Endodermal cell (in vitro differentiated cells): ENCODE results near the gene CPE. TPM values are rescaled to one million over a fixed set of nuclear protein-coding genes. Genes with fewer than 3 reads are reported as not detected.

Source experiments
- DNase-seq: peaks from one replicate; pipeline ENCODE4 v3.0.0-alpha.2; 2017
- H3K27ac ChIP-seq: 2 replicates; pipeline ENCODE4 v1.5.1; 2013; ENCODE audit warnings: mild to moderate bottlenecking, low read depth, low read length, moderate library complexity
- H3K27me3 ChIP-seq: 2 replicates; pipeline ENCODE4 v1.6.1; 2013; ENCODE audit warnings: mild to moderate bottlenecking, low read length, moderate library complexity; ENCODE audit not compliant: insufficient read depth, control insufficient read depth, poor library complexity, severe bottlenecking
- H3K36me3 ChIP-seq: 2 replicates; pipeline ENCODE4 v1.7.0; 2013; ENCODE audit warnings: mild to moderate bottlenecking, low read length, moderate library complexity; ENCODE audit not compliant: control insufficient read depth, insufficient read depth
- H3K4me1 ChIP-seq: one replicate; pipeline ENCODE4 v1.7.0; 2013; ENCODE audit warnings: low read length; ENCODE audit not compliant: control insufficient read depth, insufficient read depth
- H3K4me3 ChIP-seq: 2 replicates; pipeline ENCODE4 v1.5.1; 2013; ENCODE audit warnings: mild to moderate bottlenecking, low read length, moderate library complexity
- H3K9ac ChIP-seq: 2 replicates; pipeline ENCODE4 v1.6.1; 2013; ENCODE audit warnings: mild to moderate bottlenecking, low read length, moderate library complexity; ENCODE audit not compliant: poor library complexity, severe bottlenecking; ENCODE audit errors: extremely low read depth
- H3K9me3 ChIP-seq: 2 replicates; pipeline ENCODE4 v1.6.1; 2013; ENCODE audit warnings: mild to moderate bottlenecking, low read length, moderate library complexity; ENCODE audit not compliant: control insufficient read depth
- H3K27ac Mint-ChIP-seq: 2 replicates; pipeline ENCODE4 v1.8.0; 2020; ENCODE audit warnings: mixed read lengths
- H3K27me3 Mint-ChIP-seq: 2 replicates; pipeline ENCODE4 v1.8.0; 2021; ENCODE audit warnings: mild to moderate bottlenecking, mixed read lengths; ENCODE audit not compliant: insufficient read depth
- H3K36me3 Mint-ChIP-seq: 2 replicates; pipeline ENCODE4 v1.8.0; 2020; ENCODE audit warnings: low read depth, mixed read lengths
- H3K4me1 Mint-ChIP-seq: 2 replicates; pipeline ENCODE4 v1.8.0; 2020; ENCODE audit warnings: mixed read lengths
- H3K4me3 Mint-ChIP-seq: 2 replicates; pipeline ENCODE4 v1.8.0; 2020; ENCODE audit warnings: mild to moderate bottlenecking, moderate library complexity, mixed read lengths
- H3K9me3 Mint-ChIP-seq: 2 replicates; pipeline ENCODE4 v1.8.0; 2020; ENCODE audit warnings: mild to moderate bottlenecking, mixed read lengths
- CTCF ChIP-seq: fragments of 200-600 bp; sonication (generic); conservative IDR thresholded peaks from 2 replicates; pipeline ENCODE4 v1.5.0; 2021; ENCODE audit warnings: antibody characterized with exemption, mild to moderate bottlenecking
- WGBS, 2 experiments: methylation state at CpG; one replicate each; pipeline versions ENCODE4 v1.1.5 to v1.1.7; 2013; ENCODE audit warnings: missing lambda C conversion rate in 2 of 2, mixed read lengths in 1 of 2; ENCODE audit not compliant: insufficient coverage in 1 of 2, insufficient read length in 1 of 2; 5-methylcytosine and 5-hydroxymethylcytosine counted together
- total RNA-seq, 2 donors: library from RNA; stranded (reverse); fragmentation: NEBNext Ultra II Directional in 1 of 2; extraction: Animal tissue kit (Norgen Biotek cat#: 25700) in 1 of 2; gene quantifications; 2 replicates in 1 of 2; 3 replicates in 1 of 2; pipeline ENCODE4 v1.2.1, GENCODE V29; 2021

The CPE gene
- total RNA-seq, 2 donors from 2014 or later = 237 to 298 TPM

GRCh38 chr4:165347647-165348569 lies 30.9 kb upstream of the CPE start:
- DNase-seq = no peak
- WGBS, 2 experiments = 80 to 84% methylated on average over 3 of the region's 3 CpGs

GRCh38 chr4:165351359-165352130 lies 27.3 kb upstream of the CPE start:
- Mint-ChIP-seq H3K27ac (no peak overlapping the region), H3K4me1 (peaks cover 4% of the 10 kb centered on the region), H3K27me3 (no peaks in the 10 kb centered on the region), H3K9me3 (peaks cover 13% of the 10 kb centered on the region), H3K36me3 (no peaks in the 10 kb centered on the region), H3K4me3 (no peak overlapping the region)
- Histone ChIP-seq H3K36me3 (no peaks in the 10 kb centered on the region), H3K9me3 (peaks cover 10% of the 10 kb centered on the region), H3K9ac (no peak overlapping the region), H3K27ac (no peak overlapping the region), H3K4me3 (no peak overlapping the region), H3K4me1 (no peaks in the 10 kb centered on the region), H3K27me3 (no peaks in the 10 kb centered on the region)
- 88 to 100% methylated on average over 4 to 5 of the region's 5 CpGs for WGBS, 2 experiments
- peak; percentile 57 for TF ChIP-seq CTCF
- peak; percentile 75 for DNase-seq

More at GRCh38 chr4:165347647-165348569, 30.9 kb upstream of the CPE start:
- Mint-ChIP-seq H3K27ac (no peak overlapping the region), H3K4me1 (no peaks in the 10 kb centered on the region), H3K4me3 (no peak overlapping the region), H3K27me3 (no peaks in the 10 kb centered on the region), H3K9me3 (peaks cover 6% of the 10 kb centered on the region), H3K36me3 (no peaks in the 10 kb centered on the region)
- Histone ChIP-seq H3K4me3 (no peak overlapping the region), H3K27me3 (no peaks in the 10 kb centered on the region), H3K27ac (no peak overlapping the region), H3K36me3 (peaks cover 8% of the 10 kb centered on the region), H3K9ac (no peak overlapping the region), H3K9me3 (peaks cover 6% of the 10 kb centered on the region), H3K4me1 (no peaks in the 10 kb centered on the region)
- TF ChIP-seq CTCF = no peak

- peak; percentile 83 for TF ChIP-seq CTCF
- Histone ChIP-seq H3K4me3 (no peak overlapping the region), H3K9me3 (peaks cover 9% of the 10 kb centered on the region), H3K27me3 (no peaks in the 10 kb centered on the region), H3K36me3 (no peaks in the 10 kb centered on the region), H3K9ac (no peak overlapping the region), H3K4me1 (no peaks in the 10 kb centered on the region), H3K27ac (no peak overlapping the region)
- peaks cover 13% of the 10 kb centered on the region for H3K9me3 Mint-ChIP-seq
- no peak overlapping the region for H3K4me3 Mint-ChIP-seq
- DNase-seq = peak; percentile 85
- H3K4me1 Mint-ChIP-seq = peaks cover 13% of the 10 kb centered on the region
- no peaks in the 10 kb centered on the region for H3K27me3 Mint-ChIP-seq
- 10 to 28% methylated on average over 1 to 2 of the region's 2 CpGs for WGBS, 2 experiments
- no peak overlapping the region for H3K27ac Mint-ChIP-seq
- H3K36me3 Mint-ChIP-seq = no peaks in the 10 kb centered on the region
Measured at GRCh38 chr4:165355900-165356300, 22.9 kb upstream of the CPE start.
